ENCODE data around the gene GLT1D1.

Gene GLT1D1

GRCh38 chr12:128876559-128876958, 23.3 kb downstream of the GLT1D1 start:
- TF ChIP-seq JUND (IDR thresholded peaks at IDR 0.05; ENCODE audit: low read depth): no peak
- DNase-seq (ENCODE audit: low read depth in 1 of 2, low spot score in 1 of 2): no peak
- in situ Hi-C loops (cut with HindIII; ENCODE audit: low pct_unique_long_range_greater_than_20kb, low sequenced_read_pairs): no loop called here

GRCh38 chr12:128879898-128880764, 26.9 kb downstream of the GLT1D1 start:
- TF ChIP-seq JUND (IDR thresholded peaks at IDR 0.05; ENCODE audit: low read depth): no peak
- in situ Hi-C loops (cut with HindIII; ENCODE audit: low pct_unique_long_range_greater_than_20kb, low sequenced_read_pairs): no loop called here
- DNase-seq (ENCODE audit: low read depth in 1 of 2, low spot score in 1 of 2): no peak

DNA sequence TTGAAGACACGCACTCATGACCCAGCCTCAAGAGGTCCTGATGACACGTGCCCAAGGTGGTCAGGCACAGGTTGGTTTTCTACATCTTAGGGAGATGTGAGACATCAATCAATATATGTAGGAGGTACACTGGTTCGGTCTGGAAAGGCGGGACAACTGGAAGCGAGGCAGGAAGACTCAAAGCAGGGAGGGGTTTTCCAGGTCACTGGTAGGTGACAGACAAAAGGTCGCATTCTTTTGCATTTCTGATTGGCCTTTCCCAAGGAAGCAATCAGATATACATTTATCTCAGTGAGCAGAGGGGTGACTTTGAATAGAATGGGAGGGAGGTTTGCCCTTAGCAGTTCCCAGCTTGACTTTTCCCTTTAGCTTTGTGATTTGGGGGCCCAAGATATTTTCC, 38.6 kb downstream of the GLT1D1 start:
- TF ChIP-seq JUND (IDR thresholded peaks at IDR 0.05; ENCODE audit: low read depth): no peak
- DNase-seq (ENCODE audit: low read depth in 1 of 2, low spot score in 1 of 2): no peak
- in situ Hi-C loops (cut with HindIII; ENCODE audit: low pct_unique_long_range_greater_than_20kb, low sequenced_read_pairs): no loop called here

GRCh38 chr12:128903236-128903635, 50.0 kb downstream of the GLT1D1 start:
- in situ Hi-C loops (cut with HindIII; ENCODE audit: low pct_unique_long_range_greater_than_20kb, low sequenced_read_pairs): no loop called here
- DNase-seq (ENCODE audit: low read depth in 1 of 2, low spot score in 1 of 2): no peak
- TF ChIP-seq JUND (IDR thresholded peaks at IDR 0.05; ENCODE audit: low read depth): no peak

DNA sequence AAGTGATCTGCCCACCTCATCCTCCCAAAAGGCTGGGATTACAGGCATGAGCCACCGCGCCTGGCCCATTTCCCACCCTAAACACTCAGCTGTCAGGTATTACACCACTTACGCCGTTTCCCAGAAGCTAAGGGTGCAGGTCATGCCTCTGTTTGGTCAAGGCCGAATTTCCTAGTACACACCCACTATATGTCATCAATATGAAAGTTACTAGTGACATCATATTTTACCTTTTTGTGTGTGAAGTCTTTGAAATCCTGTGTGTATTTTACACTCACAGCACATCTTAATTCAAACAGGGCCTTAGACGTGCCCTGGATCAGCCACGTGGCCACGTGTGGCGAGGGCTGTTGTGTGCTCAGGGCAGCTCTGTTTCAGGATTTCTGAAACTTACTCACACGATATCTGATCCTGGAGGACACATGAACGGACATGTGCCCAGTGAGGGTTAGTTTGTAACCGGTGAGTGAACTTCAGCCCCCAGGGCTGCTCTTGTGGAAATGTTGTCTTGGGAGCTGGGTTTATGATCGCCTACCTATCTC, 51.8 kb downstream of the GLT1D1 start:
- peak in 1 of 2 experiments; percentile 16 for DNase-seq (ENCODE audit: low read depth in 1 of 2, low spot score in 1 of 2)

DNA sequence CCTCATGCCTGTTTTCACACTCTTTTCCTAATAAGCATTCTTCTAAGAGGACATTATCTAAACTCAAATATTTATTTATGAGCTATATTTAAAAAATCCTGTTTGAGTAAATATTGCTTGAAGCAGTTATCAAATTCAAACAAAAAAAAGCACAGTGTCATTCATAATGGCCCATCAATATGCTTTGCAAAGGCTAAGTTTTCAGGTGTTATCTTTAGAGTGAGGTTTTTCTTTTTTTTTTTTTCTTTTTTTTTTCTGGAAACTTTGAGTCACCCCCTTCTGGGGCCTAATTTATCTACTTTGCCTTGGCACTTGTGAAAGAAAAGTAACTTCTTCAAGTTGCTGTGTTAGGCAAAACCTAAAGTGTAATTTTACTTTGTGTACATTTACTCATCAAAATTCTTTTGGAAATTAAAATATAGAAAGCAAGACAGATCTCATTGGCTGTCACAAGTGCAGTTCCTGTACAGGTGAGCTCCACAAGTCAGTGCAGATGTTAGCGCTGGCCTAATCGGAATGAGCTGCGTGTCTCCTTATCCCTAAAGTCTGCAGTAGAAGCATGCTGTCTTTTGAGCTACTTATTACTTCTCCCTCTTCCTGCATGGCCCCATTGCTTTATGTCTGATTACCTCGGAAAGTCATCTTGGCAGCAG, 53.3 kb downstream of the GLT1D1 start:
- no peak for DNase-seq (ENCODE audit: low read depth in 1 of 2, low spot score in 1 of 2)
- no peak for TF ChIP-seq JUND (IDR thresholded peaks at IDR 0.05; ENCODE audit: low read depth)
- in situ Hi-C loops (cut with HindIII; ENCODE audit: low pct_unique_long_range_greater_than_20kb, low sequenced_read_pairs): no loop called here

More for the DNA sequence above, 51.8 kb downstream of the GLT1D1 start:
- no peak for TF ChIP-seq JUND (IDR thresholded peaks at IDR 0.05; ENCODE audit: low read depth)
- in situ Hi-C loops (cut with HindIII; ENCODE audit: low pct_unique_long_range_greater_than_20kb, low sequenced_read_pairs): no loop called here

DNA sequence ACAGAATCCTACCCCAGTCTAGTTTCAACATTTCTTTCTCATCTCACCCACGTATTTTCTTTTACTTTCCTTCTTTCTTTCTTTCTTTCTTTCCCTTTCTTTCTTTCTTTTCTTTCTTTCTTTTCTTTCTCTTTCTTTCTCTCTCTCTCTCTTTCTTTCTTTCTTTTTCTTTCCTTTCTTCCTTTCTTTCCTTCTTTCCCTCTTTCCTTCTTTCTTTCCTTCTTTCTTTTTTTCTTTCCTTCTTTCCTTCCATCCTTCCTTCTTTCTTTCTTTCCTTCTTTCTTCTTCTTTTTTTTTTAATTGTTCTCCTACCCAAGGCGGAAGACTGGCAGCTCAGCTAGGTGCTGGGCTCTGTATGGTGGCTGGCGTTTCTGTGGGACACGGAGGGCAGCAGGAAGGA, 55.0 kb downstream of the GLT1D1 start:
- in situ Hi-C loops (cut with HindIII; ENCODE audit: low pct_unique_long_range_greater_than_20kb, low sequenced_read_pairs): no loop called here
- no peak for DNase-seq (ENCODE audit: low read depth in 1 of 2, low spot score in 1 of 2)
- TF ChIP-seq JUND (IDR thresholded peaks at IDR 0.05; ENCODE audit: low read depth): no peak

- in situ Hi-C loops (cut with HindIII; ENCODE audit: low pct_unique_long_range_greater_than_20kb, low sequenced_read_pairs): no loop called here
- DNase-seq (ENCODE audit: low read depth in 1 of 2, low spot score in 1 of 2): no peak
- TF ChIP-seq JUND (IDR thresholded peaks at IDR 0.05; ENCODE audit: low read depth): no peak
These were observed 56.4 kb downstream of the GLT1D1 start for GRCh38 chr12:128909653-128910052.

- in situ Hi-C loops (cut with HindIII; ENCODE audit: low pct_unique_long_range_greater_than_20kb, low sequenced_read_pairs): no loop called here
- no peak for TF ChIP-seq JUND (IDR thresholded peaks at IDR 0.05; ENCODE audit: low read depth)
- DNase-seq (ENCODE audit: low read depth in 1 of 2, low spot score in 1 of 2): no peak
These were observed 57.4 kb downstream of the GLT1D1 start for GRCh38 chr12:128910629-128911028.

- in situ Hi-C loops (cut with HindIII; ENCODE audit: low pct_unique_long_range_greater_than_20kb, low sequenced_read_pairs): no loop called here
- TF ChIP-seq JUND (IDR thresholded peaks at IDR 0.05; ENCODE audit: low read depth): no peak
- DNase-seq (ENCODE audit: low read depth in 1 of 2, low spot score in 1 of 2): no peak
These were observed 58.6 kb downstream of the GLT1D1 start for GRCh38 chr12:128911861-128912260.

GRCh38 chr12:128914908-128915563, 61.8 kb downstream of the GLT1D1 start:
- DNase-seq (ENCODE audit: low read depth in 1 of 2, low spot score in 1 of 2): no peak
- in situ Hi-C loops (cut with HindIII; ENCODE audit: low pct_unique_long_range_greater_than_20kb, low sequenced_read_pairs): no loop called here
- TF ChIP-seq JUND (IDR thresholded peaks at IDR 0.05; ENCODE audit: low read depth): no peak

GRCh38 chr12:128916425-128916824, 63.1 kb downstream of the GLT1D1 start:
- in situ Hi-C loops (cut with HindIII; ENCODE audit: low pct_unique_long_range_greater_than_20kb, low sequenced_read_pairs): no loop called here
- DNase-seq (ENCODE audit: low read depth in 1 of 2, low spot score in 1 of 2): no peak
- TF ChIP-seq JUND (IDR thresholded peaks at IDR 0.05; ENCODE audit: low read depth): no peak
